Adipose tissue (tissue), 3 donors: Measurements from ENCODE around the gene SH2D4B. TPM values are rescaled to one million over a fixed set of nuclear protein-coding genes. Genes with fewer than 3 reads are reported as not detected.

Experiments used
- H3K27ac ChIP-seq: one replicate; pipeline ENCODE4 v1.5.1; 2013; ENCODE audit warnings: low read depth, low read length
- WGBS, 3 donors: extraction: QIAGEN DNeasy Blood & Tissue Kit; methylation state at CpG; one replicate each; pipeline ENCODE4 v1.1.7; 2013; 5-methylcytosine and 5-hydroxymethylcytosine counted together
- polyA plus RNA-seq, 3 donors: library from polyadenylated mRNA; stranded (reverse); fragments of 200-250 nt; gene quantifications; one replicate each; pipeline ENCODE4 v1.2.3, GENCODE V29; 2013
- donor health status: healthy with polysubstance abuse.
- donor health status: Bipolar disorder and iron deficiency.
- donor health status: healthy.

SH2D4B gene
- polyA plus RNA-seq, 3 donors, result 0.04 TPM; not detected in 2

DNA sequence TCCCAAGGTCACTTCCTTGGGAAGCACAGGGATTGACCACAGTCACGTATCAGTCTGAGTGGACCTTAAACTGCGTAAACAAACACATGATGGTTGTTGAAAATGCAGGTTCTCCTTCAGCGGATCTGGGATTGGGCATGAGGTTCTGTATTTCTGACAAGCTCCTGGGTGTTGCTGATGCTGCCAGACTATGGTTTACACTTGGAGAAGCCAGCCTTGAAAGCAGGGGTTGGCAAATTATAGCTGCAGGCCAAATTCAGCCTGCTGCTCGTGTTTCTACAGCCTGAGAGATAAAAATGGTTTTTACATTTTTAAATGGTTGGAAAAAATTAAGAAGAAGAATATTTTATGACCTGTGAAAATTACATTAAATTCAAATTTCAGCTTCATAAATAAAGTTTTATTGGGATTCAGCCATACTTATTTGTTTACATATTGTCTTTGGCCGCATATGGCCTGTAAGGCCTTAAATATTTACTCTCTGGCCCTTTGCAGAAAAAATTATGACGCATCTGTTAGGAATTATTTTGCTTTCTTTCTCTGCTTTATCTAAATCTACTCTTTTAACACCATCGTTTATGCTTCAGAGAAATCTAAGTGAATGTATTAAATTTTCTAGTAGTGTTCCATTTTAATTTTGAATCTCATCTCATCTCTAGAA is 109.6 kb downstream of the SH2D4B start:
- H3K27ac ChIP-seq, result no peak overlapping the region
- 78 to 91% (median 90%) methylated on average over 7 of the region's 7 CpGs for WGBS, 3 donors

GRCh38 chr10:80648106-80648505 is 110.4 kb downstream of the SH2D4B start:
- WGBS, 3 donors, result 77 to 81% (median 79%) methylated on average over 5 of the region's 5 CpGs
- no peak overlapping the region for H3K27ac ChIP-seq

DNA sequence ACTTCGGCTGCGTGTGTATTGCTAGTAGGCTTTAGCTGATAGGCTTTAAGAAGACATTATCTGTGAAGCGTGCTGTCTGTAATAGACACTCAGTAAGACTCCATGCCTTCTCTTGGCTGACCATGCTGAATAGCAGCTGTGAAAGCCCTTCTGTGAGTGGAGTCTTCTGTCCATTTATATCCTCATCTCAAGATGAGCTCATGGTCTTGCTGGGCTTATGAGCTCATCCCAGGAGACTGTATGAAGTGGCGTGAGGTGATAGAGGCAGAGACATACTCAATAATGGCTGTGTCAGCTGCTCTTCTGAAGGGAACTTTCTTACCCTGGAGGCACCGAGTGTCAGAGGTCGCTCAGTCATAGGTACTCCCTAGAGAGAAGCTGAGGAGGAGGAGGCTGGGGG is 111.5 kb downstream of the SH2D4B start:
- H3K27ac ChIP-seq, result no peak overlapping the region
- WGBS, 3 donors, result 89 to 94% (median 91%) methylated on average over 6 of the region's 6 CpGs

DNA sequence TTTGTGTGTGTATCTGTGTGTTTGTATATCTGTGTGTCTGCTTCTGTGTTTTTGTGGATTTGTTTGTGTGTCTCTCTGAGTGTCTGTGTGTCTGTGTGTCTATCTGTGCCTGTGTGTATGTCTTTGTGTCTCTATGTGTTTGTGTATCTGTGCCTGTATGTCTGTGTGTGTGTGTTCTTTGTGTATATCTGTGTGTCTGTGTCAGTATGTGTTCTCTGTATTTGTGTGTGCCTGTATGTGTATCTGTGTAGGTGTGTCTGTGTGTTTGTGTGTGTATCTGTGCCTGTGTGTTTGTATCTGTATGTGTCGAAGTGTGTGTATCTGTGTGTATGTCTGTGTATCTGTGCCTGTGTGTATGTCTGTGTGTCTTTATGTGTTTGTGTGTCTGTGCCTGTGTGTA is 118.2 kb downstream of the SH2D4B start:
- no peak overlapping the region for H3K27ac ChIP-seq
- 83 to 96% (median 91%) methylated on average over 1 of the region's 1 CpG for WGBS, 3 donors

DNA sequence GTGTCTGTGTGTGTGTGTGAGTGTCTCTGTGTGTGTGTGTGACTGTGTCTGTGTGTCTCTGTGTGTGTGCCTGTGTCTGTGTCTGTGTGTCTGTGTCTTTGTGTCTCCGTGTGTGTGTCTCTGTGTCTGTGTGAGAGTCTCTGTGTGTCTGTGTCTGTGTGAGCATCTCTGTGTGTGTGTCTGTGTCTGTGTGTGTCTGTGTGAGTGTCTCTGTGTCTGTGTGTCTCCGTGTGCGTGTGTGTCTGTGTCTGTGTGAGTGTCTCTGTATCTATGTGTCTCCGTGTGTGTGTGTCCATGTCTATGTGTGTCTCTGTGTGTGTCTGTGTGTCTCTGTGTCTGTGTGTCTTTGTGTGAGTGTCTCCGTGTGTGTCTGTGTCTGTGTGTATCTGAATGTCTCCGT is 120.4 kb downstream of the SH2D4B start:
- H3K27ac ChIP-seq, result no peak overlapping the region
- 83 to 95% (median 91%) methylated on average over 6 of the region's 6 CpGs for WGBS, 3 donors

DNA sequence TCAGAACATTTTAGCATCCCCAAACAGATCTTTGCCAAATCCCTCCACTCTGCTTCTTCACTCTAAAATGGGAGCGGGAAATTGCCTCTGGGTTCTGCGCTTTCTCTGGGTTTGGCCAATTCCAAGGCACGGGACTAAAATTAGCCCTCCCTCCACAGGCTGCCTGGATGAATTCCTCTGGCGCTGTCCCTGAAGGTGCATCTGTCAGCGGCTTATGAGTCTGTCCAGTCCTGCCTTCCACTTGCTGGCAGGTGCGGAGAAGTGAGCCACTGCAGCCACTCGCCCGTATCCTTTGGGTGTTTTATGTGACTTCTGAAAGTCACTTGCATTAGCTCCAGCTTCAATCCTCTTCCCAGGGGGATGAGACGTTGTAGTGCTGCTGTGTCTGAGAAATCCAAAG is 121.6 kb downstream of the SH2D4B start:
- 83 to 86% (median 83%) methylated on average over 9 of the region's 9 CpGs for WGBS, 3 donors
- H3K27ac ChIP-seq, result no peak overlapping the region

DNA sequence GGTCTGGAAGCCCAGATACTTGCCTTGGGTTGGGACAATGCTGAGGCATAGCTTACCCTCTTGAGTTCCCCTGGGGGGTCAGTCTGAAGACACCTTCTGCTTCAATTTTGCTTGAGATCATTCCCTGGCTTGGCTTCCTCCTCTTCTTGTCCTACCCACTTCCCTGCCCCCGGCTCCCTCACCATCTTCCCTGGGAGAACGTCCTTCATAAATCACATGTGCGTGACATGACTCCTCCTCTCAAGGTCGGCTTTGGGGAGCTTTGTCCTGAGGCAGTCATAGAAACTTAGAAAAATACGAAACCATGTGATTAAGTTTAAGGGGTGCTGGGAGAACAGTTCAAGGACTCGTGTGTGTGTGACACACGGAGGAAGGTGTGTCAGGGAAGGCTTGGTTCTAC is 122.6 kb downstream of the SH2D4B start:
- H3K27ac ChIP-seq, result no peak overlapping the region
- 46 to 70% (median 63%) methylated on average over 7 of the region's 7 CpGs for WGBS, 3 donors

- 50 to 75% (median 59%) methylated on average over 7 of the region's 7 CpGs for WGBS, 3 donors
- no peak overlapping the region for H3K27ac ChIP-seq
Measured at GRCh38 chr10:80660736-80661135, 123.0 kb downstream of the SH2D4B start.

DNA sequence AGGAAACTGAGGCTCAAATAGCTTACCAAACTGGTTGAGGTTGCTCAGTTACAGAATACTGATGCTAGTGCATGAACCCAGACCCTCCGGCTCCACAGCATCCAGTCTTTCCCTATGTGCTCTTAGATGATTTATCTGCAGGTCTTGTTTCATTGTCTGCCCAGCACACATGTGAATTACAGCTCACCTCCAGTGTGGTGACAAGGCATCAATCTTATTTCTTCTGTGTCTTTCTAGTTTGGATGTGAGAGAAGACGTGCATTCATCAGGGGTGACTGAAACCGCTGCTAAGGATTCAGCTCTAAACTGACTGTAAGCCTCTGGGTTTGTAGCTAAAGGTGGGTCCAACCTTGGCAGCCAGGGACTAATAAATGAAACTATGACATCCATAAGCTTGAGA is 123.8 kb downstream of the SH2D4B start:
- no peak overlapping the region for H3K27ac ChIP-seq
- WGBS, 3 donors, result 94 to 98% (median 96%) methylated on average over 3 of the region's 3 CpGs

- no peak overlapping the region for H3K27ac ChIP-seq
- WGBS, 3 donors, result 6 to 10% (median 9%) methylated on average over 19 of the region's 19 CpGs
Measured at GRCh38 chr10:80662429-80663261, 124.9 kb downstream of the SH2D4B start.

DNA sequence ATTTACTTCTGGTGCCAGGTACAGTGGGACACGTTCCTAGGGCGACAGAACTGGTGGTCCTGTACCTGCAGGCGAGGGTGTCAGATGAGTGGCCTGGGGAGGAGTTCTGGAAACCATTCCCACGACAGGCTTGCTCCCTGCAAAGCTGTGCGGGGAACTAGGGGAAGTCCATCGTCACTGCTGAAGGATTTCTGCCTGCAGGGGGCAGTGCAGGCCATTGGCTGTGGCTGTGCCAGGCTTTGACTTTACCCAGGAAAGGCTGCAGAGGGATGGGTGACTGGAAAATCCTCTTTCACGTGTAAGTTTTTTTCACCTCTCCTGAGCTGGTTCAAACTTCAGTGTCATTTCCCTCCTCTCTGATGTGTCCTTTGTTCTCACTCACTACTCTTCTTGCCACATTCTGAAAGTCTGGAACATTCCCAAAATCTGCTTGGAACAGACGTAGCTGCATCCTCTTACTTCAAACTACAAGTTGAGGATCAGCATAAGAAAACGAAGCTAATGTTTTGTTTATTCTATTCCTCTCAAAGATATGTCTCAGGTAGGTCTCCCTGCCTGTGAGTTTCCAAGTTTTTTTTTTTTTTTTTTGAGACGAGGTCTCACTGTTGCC is 126.5 kb downstream of the SH2D4B start:
- 29 to 31% (median 30%) methylated on average over 10 of the region's 10 CpGs for WGBS, 3 donors
- H3K27ac ChIP-seq, result no peak overlapping the region

GRCh38 chr10:80669485-80669884 is 131.8 kb downstream of the SH2D4B start:
- H3K27ac ChIP-seq, result no peak overlapping the region
- 90 to 98% (median 95%) methylated on average over 2 of the region's 2 CpGs for WGBS, 3 donors

- WGBS, 3 donors, result 82 to 91% (median 91%) methylated on average over 6 of the region's 6 CpGs
- H3K27ac ChIP-seq, result no peak overlapping the region
Measured at GRCh38 chr10:80670774-80671173, 133.1 kb downstream of the SH2D4B start.

- H3K27ac ChIP-seq, result no peak overlapping the region
- WGBS, 3 donors, result 74 to 82% (median 81%) methylated on average over 5 of the region's 5 CpGs
Measured at GRCh38 chr10:80671847-80672246, 134.1 kb downstream of the SH2D4B start.

- 67 to 84% (median 80%) methylated on average over 3 of the region's 3 CpGs for WGBS, 3 donors
- no peak overlapping the region for H3K27ac ChIP-seq
Measured at GRCh38 chr10:80672613-80673012, 134.9 kb downstream of the SH2D4B start.

DNA sequence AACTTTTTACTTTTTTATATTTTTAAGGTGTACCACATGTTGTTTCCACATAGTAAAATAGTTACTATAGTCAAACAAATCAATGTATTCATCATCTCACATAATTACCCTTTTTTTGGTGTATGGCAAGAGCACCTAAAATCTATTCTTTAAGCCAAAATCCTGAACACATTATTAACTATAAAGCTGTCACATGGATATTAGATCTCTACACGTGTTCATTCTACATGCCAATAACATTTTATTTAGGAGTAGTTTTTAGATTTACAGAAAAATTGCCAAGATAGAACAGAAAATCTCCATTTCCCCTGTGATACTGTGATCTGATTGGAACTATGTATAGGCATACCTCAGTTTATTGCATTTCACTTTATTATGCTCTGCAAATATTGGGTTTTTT is 137.1 kb downstream of the SH2D4B start:
- 62 to 73% (median 69%) methylated on average over 1 of the region's 1 CpG for WGBS, 3 donors
- H3K27ac ChIP-seq, result no peak overlapping the region

DNA sequence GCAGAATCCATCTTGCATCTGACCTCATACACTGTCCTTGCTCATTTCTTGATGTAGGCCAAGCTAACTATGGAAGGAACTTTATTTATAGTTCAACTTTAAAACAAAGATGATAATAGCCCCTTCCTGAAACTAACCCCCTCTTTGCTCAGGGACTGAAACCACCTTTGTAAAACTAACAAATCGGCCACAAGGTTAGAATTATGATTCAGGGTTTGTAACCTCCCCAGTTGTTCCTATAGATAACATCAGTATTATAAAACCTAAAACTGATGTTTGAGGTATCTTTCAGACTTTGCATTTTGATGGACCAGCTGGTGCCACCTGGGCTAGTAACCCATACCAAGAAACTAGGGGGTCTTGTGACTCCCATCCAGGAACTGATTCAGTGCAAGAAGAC is 143.4 kb downstream of the SH2D4B start:
- 88 to 100% (median 90%) methylated on average over 1 of the region's 1 CpG for WGBS, 3 donors

DNA sequence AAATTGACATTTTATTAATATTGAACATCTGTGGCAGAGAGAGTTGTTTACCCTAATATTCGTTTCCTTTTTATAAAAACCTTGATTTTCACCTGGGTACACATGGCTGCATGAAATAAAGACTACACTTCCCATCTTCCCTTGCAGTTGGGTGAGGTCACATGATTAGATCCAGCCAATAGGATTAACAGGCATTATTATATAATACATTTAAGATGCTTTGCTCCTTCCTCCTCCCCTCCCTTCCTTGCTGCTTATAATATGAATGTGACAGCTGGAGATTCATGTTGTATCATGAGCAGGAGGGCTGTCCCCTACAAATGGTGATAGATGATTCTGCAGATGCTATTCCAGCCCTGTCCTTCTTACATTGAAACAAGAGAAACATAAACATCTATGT is 146.6 kb downstream of the SH2D4B start:
- no peak overlapping the region for H3K27ac ChIP-seq
- WGBS, 3 donors, result 48 to 62% (median 49%) methylated on average over 1 of the region's 1 CpG

More for the DNA sequence above, 143.4 kb downstream of the SH2D4B start:
- H3K27ac ChIP-seq, result no peak overlapping the region

- WGBS, 3 donors, result 75 to 90% (median 75%) methylated on average over 4 of the region's 4 CpGs
- no peak overlapping the region for H3K27ac ChIP-seq
Measured at GRCh38 chr10:80685355-80685754, 147.7 kb downstream of the SH2D4B start.
